LNCaP clone FGC (cell line): Measurements from ENCODE around the gene PLCG2.

ENCODE experiments used
- DNase-seq: peaks from one replicate; pipeline ENCODE4 v3.0.0-alpha.2; 2011; ENCODE audit warnings: low read depth
- H3K4me3 ChIP-seq: 2 replicates; pipeline ENCODE4 v1.5.1; 2011; ENCODE audit warnings: mild to moderate bottlenecking, low read depth, low read length, control low read depth
- TF ChIP-seq, protein P1 (sequence below): IDR thresholded peaks from 2 replicates; pipeline ENCODE4 v1.5.1; 2012; ENCODE audit warnings: mild to moderate bottlenecking; ENCODE audit not compliant: control insufficient read depth, insufficient read depth; ENCODE audit errors: extremely low read depth

Gene PLCG2

DNA sequence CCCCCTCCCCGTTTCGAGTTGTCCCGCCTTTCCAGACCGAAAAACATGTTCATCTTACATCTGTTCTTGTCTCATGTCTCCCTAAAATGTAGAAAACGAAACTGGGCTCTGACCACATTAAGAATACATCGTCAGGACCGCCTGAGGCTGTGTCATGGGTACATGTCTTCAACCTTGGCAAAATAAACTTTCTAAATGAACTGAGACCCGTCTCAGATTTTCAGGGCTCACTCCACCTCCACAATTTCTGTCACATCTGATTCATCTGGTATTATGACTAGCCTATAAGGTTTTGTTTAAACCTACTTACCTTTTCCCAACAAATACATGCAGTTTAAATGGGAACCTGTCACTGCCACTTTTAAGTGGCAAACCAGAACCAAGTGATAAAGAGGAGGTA lies 231.6 kb downstream of the PLCG2 start:
- no peak overlapping the region for H3K4me3 ChIP-seq
- DNase-seq = no peak
- TF ChIP-seq, protein P1, sequence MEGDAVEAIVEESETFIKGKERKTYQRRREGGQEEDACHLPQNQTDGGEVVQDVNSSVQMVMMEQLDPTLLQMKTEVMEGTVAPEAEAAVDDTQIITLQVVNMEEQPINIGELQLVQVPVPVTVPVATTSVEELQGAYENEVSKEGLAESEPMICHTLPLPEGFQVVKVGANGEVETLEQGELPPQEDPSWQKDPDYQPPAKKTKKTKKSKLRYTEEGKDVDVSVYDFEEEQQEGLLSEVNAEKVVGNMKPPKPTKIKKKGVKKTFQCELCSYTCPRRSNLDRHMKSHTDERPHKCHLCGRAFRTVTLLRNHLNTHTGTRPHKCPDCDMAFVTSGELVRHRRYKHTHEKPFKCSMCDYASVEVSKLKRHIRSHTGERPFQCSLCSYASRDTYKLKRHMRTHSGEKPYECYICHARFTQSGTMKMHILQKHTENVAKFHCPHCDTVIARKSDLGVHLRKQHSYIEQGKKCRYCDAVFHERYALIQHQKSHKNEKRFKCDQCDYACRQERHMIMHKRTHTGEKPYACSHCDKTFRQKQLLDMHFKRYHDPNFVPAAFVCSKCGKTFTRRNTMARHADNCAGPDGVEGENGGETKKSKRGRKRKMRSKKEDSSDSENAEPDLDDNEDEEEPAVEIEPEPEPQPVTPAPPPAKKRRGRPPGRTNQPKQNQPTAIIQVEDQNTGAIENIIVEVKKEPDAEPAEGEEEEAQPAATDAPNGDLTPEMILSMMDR = no peak

GRCh38 chr16:82011199-82011641 lies 232.1 kb downstream of the PLCG2 start, which contains the start of gene SDR42E1:
Gene SDR42E1 (minus strand): TSS chr16:82011470. CDS start chr16:82000858, 10,612 bp downstream.
- no peak within 1 kb of the TSS for H3K4me3 ChIP-seq
- TF ChIP-seq, protein P1 = no peak
- DNase-seq = no peak
